ENCODE measurements around the gene PINK1.

Gene PINK1

DNA sequence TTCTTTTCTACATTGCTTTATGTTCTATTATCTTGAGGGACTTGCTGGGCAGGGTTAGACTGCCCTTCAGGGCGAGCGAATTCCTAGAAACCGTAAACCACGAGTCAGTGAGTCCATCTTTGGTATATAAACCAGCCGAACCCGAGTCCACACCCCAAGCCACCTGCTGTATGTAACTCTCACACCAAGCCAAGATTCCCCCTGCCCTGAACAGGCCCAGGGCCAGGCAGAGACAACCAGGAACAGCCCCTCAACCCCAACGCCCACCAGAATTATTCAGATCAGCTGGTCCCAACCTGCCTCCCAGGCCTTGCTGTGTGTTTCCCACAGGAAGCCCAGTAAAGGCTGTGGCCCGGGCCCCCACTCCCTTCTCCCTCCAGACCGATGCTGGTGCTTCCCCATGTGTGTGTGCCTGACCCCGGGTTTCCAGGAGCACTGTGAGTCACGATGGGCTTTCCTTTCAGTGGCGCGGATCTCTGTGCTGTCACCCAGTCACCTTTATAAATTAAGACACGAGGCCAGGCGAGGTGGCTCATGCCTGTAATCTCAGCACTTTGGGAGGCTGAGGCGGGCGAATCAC lies 67.5 kb downstream of the PINK1 start:
- no peak for DNase-seq (ENCODE audit: low spot score)
- in situ Hi-C loops (cut with MboI; ENCODE audit: low pct_unique_long_range_greater_than_20kb, low sequenced_read_pairs, unreplicated experiment) = no loop called here
- TF ChIP-seq, protein P1, sequence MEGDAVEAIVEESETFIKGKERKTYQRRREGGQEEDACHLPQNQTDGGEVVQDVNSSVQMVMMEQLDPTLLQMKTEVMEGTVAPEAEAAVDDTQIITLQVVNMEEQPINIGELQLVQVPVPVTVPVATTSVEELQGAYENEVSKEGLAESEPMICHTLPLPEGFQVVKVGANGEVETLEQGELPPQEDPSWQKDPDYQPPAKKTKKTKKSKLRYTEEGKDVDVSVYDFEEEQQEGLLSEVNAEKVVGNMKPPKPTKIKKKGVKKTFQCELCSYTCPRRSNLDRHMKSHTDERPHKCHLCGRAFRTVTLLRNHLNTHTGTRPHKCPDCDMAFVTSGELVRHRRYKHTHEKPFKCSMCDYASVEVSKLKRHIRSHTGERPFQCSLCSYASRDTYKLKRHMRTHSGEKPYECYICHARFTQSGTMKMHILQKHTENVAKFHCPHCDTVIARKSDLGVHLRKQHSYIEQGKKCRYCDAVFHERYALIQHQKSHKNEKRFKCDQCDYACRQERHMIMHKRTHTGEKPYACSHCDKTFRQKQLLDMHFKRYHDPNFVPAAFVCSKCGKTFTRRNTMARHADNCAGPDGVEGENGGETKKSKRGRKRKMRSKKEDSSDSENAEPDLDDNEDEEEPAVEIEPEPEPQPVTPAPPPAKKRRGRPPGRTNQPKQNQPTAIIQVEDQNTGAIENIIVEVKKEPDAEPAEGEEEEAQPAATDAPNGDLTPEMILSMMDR (IDR thresholded peaks at IDR 0.05; ENCODE audit: extremely low read depth, insufficient read depth, missing control alignments) = no peak
